Fibroblast of skin of right quadriceps (primary cell): ENCODE measurements around the gene RBFOX2.
A peak's percentile ranks its signal among the peaks of the same experiment; 100 is the strongest.
"Not testable (repeated sequence)": the region's sequence is repeated elsewhere in the genome, so short reads cannot be mapped to it uniquely, and the experiment has no call there.

Experiments used
- DNase-seq: peaks from one replicate; pipeline ENCODE4 v3.0.0-alpha.2; 2013

Gene RBFOX2

GRCh38 chr22:35806668-35807067 is 222.0 kb downstream of the RBFOX2 start:
- not testable (repeated sequence) for DNase-seq

DNA sequence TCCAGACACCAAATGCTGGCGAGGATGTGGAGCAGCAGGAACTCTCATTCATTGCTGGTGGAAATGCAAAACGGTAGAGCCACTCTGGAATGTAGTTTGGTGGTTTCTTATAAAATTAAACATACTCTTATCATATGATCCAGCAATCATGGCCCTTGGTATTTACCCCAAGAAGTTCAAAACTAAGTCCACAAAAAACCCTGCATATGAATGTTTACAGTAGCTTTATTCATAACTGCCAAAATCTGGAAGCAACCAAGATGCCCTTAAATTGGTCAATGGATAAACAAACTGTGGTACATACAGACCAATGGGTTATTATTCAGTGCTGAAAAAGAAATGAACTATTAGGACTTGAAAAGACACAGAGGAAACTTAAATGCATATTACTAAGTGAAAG is 223.2 kb downstream of the RBFOX2 start:
- DNase-seq, result no peak

DNA sequence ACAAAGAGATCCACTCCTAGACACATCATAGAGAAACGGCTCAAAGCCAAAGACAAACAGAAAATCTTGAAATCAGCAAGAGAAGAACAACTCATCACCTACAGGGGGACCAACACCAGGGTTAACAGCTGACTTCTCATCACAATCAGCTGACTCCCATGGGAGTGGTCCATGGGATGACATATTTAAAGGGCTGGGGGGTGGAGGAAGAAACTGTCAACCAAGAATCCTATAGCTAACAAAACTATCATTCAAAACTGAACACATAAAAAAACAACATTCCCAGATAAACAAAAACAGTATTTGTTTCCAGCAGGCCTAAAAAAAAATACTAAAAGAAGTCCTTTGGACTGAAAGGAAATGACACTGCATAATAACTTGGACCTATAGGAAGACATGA is 224.2 kb downstream of the RBFOX2 start:
- DNase-seq, result no peak

- no peak for DNase-seq
These were observed 225.7 kb downstream of the RBFOX2 start for GRCh38 chr22:35802885-35803284.

DNA sequence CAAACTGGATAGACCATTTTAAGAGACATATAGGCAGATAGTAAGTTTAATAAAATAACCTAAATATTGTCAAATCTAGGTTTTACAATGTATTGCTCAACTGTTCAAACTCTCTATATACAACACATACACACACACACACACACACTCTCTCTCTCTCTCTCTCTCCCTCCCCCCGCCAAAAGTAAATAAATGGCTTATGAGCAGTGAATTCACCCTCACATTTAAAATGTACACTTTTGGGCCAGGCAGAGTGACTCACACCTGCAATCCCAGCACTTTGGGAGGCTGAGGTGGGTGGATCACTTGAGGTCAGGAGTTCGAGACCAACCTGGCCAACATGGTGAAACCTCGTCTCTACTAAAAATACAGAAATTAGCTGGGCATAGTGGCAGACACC is 227.3 kb downstream of the RBFOX2 start:
- peak; percentile 16 for DNase-seq

- DNase-seq, result no peak
These were observed 229.5 kb downstream of the RBFOX2 start for GRCh38 chr22:35799150-35799549.

- DNase-seq, result no peak
These were observed 231.2 kb downstream of the RBFOX2 start for GRCh38 chr22:35797411-35797810.

GRCh38 chr22:35795476-35795875 is 233.1 kb downstream of the RBFOX2 start:
- DNase-seq, result no peak

DNA sequence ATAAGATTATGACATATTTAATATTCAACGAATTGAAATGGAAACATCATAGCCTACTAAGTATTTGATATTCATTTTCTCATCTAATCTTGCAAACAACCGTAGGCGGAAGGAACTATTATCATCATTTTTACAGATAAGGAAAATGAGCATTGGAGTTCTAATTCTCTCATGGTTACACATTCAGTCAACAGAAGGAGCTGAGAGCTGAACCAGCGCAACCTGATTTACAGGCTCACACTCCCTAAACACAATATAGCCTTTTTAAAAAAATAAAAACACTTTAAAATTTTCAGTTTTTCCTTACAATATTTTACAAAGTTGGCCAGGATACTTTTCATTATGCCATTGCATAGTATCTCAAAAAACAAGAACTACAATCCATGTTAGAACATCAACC is 236.1 kb downstream of the RBFOX2 start:
- no peak for DNase-seq

DNA sequence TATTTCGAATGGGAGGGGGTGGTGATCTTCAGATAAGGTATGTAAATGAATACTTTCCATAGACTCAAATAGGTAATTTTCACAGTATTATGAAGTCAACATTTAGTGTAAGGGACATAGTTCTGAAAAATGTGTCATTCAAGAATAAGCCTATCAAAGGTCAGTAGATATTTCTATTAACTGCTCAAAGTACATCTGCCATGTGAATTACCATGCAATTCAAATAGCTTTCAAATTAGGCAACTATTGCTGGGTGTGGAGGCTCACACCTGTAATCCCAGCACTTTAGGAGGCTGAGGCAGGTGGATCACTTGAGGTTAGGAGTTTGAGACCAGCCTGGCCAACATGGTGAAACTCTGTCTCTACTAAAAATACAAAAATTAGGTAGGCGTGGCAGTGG is 236.8 kb downstream of the RBFOX2 start:
- DNase-seq, result not testable (repeated sequence)

- peak; percentile 73 for DNase-seq
These were observed 243.3 kb downstream of the RBFOX2 start for GRCh38 chr22:35785181-35785923.

GRCh38 chr22:35784633-35785032 is 244.0 kb downstream of the RBFOX2 start:
- no peak for DNase-seq

DNA sequence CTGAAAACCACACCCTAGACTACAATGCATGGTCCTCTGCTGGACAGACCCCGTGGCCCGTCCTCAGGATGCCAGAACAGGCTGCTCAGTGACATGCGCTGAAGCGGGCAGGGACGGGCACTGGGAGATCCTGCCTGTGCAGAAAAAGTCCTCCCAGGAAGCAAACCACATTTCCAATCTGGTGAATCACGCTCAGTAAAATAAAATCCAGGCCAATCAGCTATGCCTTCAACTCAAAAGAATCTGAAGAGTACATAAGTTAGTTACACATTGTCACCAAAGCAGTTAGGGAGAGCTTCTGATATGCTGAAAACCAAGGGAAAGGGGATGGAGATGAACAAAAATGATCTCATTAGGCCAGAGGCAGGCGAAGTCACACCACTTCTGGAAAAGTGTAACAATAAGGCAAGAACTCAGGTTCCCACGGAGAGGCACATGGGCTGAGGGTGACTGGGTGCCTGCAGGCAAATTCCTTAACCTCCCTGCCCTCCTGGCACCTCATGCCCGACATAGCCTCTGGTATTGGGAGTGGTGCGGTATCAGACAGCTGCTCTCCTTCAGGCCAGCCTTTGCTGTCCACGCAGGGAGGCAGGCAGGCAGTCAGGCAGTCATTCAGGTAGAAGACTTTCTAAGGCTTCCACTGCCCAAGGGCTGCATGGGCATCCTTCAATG is 244.5 kb downstream of the RBFOX2 start:
- DNase-seq, result peak; percentile 85

DNA sequence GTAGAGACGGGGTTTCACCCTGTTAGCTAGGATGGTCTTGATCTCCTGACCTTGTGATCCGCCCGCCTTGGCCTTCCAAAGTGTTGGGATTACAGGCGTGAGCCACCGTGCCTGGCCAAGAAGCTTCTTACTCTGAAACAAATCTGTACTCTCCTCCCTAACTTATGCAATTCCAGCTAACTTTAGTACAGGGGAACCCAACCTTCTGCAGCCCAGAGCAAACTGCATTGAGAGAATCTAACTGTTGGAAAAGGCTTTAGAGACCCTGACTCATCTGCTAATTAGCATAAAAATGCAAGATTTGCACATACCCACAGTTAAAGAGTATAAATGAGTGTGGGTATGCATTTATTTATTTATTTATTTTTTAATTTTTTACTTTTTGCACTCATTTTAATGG is 246.1 kb downstream of the RBFOX2 start:
- peak; percentile 63 for DNase-seq

DNA sequence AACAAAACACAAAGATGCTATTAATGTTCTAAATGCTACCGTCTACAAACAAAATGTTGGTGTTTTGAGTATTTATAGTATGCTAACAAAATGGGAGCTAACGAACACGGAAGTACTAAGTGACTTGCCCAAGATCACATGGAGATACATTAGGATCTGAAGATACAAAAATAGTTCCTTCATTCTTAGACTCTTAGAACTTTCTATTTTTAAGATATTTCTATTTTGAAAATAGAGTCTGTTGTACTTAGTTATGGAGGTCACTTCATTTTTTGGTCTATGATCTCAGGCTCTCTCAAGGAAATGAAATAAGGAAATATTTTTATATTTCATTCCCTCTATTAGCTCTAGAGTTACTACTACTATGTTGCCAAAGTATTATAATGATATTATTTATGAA is 246.7 kb downstream of the RBFOX2 start:
- no peak for DNase-seq

DNA sequence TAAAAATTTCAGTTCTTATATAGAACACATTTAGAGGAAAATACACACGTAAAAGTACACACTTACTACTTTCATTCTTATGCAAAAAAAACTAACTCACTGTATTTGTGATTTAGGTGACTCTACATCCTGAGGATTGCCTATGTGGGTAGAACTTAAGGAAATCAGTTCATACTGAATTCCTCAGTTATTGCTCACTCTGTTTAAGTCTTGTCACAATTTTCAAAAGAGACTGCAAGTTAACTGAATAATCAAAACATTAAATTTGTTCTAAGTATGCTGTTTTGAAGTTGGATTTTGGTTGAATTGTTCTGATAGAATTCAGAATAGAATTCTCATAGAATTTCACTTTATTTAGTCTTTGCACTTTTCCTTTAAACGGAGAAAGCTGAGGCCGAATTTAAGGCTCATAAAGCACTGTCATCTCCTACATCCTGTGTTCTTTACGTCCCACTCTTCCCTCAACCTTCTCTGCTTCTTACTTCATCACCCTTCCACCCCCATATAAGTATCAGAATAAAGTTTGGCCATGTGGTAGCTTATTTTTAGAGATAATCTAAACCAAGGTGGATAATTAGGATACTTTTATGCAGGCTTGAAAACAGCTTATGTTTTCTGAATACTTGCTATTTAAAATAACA is 251.2 kb downstream of the RBFOX2 start:
- peak; percentile 80 for DNase-seq

DNA sequence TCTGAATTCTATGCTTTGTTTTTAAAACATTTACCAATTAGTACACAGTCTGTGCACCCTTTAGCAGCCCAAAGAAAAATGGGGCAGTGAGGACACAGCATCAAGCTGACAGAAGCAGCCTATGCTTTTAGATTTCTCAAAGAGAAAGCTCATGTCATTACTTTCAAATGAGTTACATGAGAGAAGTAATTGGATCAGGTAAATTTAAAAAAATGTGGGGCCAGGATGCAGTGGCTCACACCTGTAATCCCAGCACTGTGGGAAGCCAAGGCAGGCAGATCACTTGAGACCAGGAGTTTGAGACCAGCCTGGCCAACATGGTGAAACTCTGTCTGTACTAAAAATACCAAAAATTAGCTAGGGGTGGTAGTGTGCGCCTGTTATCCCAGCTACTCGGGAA is 253.3 kb downstream of the RBFOX2 start:
- no peak for DNase-seq

DNA sequence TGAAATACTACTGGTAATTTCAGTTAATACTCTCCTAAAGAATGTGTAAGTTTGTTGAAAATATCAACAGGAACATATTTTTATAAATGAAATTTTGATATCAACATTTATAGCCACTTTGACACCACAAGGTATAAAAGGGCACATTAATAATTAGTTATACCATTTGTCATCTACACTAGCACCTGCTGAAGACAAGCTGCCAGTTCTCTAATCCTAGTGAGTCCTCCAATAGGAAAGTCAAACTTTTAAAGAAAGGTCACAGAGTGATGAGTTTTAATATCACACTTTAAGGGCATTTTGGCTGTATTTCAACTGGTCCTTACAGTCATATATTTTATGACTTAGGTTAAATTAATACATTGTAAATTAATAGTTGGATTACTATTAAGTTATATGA is 258.6 kb downstream of the RBFOX2 start:
- no peak for DNase-seq

DNA sequence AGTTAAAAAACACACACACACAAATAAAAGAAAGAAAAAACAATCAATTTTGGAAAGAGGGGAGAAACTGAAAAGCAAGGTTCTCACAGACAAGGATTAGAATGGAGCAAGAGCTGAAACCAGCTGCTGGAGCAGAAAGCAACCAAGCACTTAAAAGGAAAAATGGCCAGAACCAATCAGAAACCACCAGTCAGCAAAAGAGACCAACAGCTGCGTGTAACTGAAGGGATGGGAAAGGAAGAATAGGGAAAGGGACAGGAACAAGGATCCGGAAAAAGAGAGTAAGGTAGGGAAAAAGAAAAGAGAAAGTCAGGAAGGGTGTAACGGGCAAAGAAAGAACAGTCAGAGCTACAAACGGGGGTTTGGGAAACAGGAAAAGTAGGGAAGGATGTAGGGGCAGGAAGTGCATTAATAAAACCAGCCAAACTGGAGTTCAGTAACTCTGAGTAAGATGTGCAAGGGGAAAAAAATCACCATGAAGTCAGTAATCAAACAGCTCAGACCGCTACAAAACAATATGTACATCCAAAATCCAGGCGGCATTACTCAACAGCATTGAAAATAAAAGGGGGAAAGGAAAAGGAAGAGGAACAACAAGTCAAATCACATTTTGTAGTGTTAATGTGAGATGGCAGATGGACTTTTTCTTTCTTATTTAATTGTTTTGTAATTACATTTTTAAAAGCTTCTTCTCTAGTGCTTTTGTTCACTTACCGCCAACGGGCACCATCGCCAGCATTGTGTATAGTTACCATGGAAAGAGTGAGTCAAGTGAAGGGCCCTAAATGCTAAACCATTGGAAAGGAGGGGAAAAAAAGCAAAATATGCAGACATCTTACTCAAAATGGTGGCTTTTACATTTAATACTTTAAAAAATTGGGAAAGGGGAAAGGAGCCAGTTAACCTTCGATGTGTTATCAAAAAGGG is 261.7 kb downstream of the RBFOX2 start:
- no peak for DNase-seq

GRCh38 chr22:35761037-35761436 is 267.6 kb downstream of the RBFOX2 start:
- DNase-seq, result peak; percentile 25

GRCh38 chr22:35758394-35758793 is 270.2 kb downstream of the RBFOX2 start:
- no peak for DNase-seq

DNA sequence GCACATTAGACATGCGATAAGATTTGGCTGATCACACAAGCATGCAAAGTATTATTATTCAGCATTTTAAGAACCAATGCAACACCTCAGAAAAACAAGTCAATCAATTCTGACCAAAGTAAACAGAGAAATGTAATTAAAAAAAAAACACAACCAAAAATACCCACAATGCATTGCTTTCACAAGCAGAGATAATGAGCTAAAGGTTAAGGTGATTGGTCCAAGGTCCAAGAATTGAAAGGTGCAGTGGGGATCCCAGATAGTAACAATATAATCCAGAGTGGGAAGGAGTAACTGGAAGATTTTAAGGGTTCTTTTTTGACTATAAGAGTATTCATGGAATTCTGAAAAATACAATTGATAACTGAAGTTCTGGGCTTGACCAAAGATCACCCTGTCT is 271.9 kb downstream of the RBFOX2 start:
- no peak for DNase-seq

DNA sequence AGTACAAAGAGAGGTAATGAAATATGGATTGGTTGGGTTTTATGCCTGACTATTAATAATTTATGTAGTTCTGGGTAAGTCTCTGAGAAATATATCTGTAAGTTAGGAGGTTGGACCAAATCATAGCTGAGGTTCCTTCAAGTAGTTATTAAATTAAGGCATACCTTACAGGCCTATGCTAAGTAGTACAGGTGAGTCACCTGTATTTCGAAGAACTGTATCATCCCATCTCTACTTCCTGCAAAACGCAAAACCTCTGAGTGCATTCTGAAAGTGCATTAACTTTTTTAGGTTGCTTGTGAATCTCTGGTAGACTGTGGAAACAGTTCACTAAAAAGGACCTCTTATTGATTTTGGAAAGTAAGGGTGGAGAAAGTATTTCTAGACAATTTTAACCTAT is 273.9 kb downstream of the RBFOX2 start:
- DNase-seq, result no peak
